Esophagus (tissue), 2 donors: Measurements from ENCODE around the gene NR1D1. TPM values are rescaled to one million over a fixed set of nuclear protein-coding genes. Genes with fewer than 3 reads are reported as not detected.

Experiments
- H3K27ac ChIP-seq, 2 donors: one replicate each; pipeline ENCODE4 v1.5.1; 2013; ENCODE audit warnings: low read depth in 2 of 2, mild to moderate bottlenecking in 2 of 2, inconsistent platforms in 1 of 2, low read length in 1 of 2, moderate library complexity in 1 of 2
- H3K27me3 ChIP-seq, 2 donors: one replicate each; pipeline ENCODE4 v1.6.1; 2013; ENCODE audit warnings: low read length in 2 of 2, control low read depth in 1 of 2, mild to moderate bottlenecking in 1 of 2; ENCODE audit not compliant: insufficient read depth in 2 of 2, control insufficient read depth in 1 of 2
- H3K36me3 ChIP-seq, 2 donors: one replicate each; pipeline ENCODE4 v1.6.1; 2013; ENCODE audit warnings: low read length in 1 of 2; ENCODE audit not compliant: control insufficient read depth in 2 of 2, insufficient read depth in 2 of 2
- H3K4me1 ChIP-seq, 2 donors: one replicate each; pipeline ENCODE4 v1.6.1; 2013; ENCODE audit warnings: low read length in 1 of 2; ENCODE audit not compliant: control insufficient read depth in 2 of 2, insufficient read depth in 2 of 2
- H3K4me3 ChIP-seq, 2 donors: one replicate each; pipeline ENCODE4 v1.5.1; 2013; ENCODE audit warnings: low read length in 2 of 2, mild to moderate bottlenecking in 2 of 2, low read depth in 1 of 2, moderate library complexity in 1 of 2
- H3K9me3 ChIP-seq, 2 donors: one replicate each; pipeline ENCODE4 v1.6.1; 2013; ENCODE audit warnings: mild to moderate bottlenecking in 2 of 2, low read depth in 1 of 2, low read length in 1 of 2, moderate library complexity in 1 of 2; ENCODE audit not compliant: control insufficient read depth in 2 of 2, insufficient read depth in 1 of 2
- WGBS, 2 donors: extraction: QIAGEN DNeasy Blood & Tissue Kit; methylation state at CpG; one replicate each; pipeline ENCODE4 v1.1.7; 2013; 5-methylcytosine and 5-hydroxymethylcytosine counted together
- polyA plus RNA-seq, 2 donors: library from polyadenylated mRNA; stranded (reverse); fragments of 200-250 nt; gene quantifications; one replicate each; pipeline ENCODE4 v1.2.3, GENCODE V29; 2013
- donor health status: healthy with polysubstance abuse.
- donor health status: Bipolar disorder and iron deficiency.

Gene NR1D1
- polyA plus RNA-seq, 2 donors, result 23.6 to 24.6 TPM

GRCh38 chr17:40092581-40092980 lies 7.8 kb downstream of the NR1D1 start:
- Histone ChIP-seq H3K27me3 (no peaks in the 10 kb centered on the region), H3K27ac (no peak overlapping the region), H3K36me3 (peaks cover 26 to 58% of the 10 kb centered on the region in 2 donors), H3K9me3 (no peaks in the 10 kb centered on the region), H3K4me1 (peaks cover 13 to 23% of the 10 kb centered on the region in 2 donors), H3K4me3 (no peak overlapping the region)
- 36 to 40% methylated on average over 3 of the region's 3 CpGs for WGBS, 2 donors

- Histone ChIP-seq H3K4me1 (peaks cover 10 to 18% of the 10 kb centered on the region in 2 donors), H3K4me3 (no peak overlapping the region), H3K36me3 (peaks cover 29 to 60% of the 10 kb centered on the region in 2 donors), H3K9me3 (no peaks in the 10 kb centered on the region), H3K27me3 (no peaks in the 10 kb centered on the region), H3K27ac (peak overlapping the region; percentile 26 to 57)
- 53 to 57% methylated on average over 17 to 18 of the region's 18 CpGs for WGBS, 2 donors
Measured at GRCh38 chr17:40091691-40092397, 8.5 kb downstream of the NR1D1 start.

GRCh38 chr17:40090237-40091119 lies 9.9 kb downstream of the NR1D1 start:
- no peaks in the 10 kb centered on the region for H3K27me3 ChIP-seq
- WGBS, 2 donors, result 71 to 73% methylated on average over 14 of the region's 14 CpGs

DNA sequence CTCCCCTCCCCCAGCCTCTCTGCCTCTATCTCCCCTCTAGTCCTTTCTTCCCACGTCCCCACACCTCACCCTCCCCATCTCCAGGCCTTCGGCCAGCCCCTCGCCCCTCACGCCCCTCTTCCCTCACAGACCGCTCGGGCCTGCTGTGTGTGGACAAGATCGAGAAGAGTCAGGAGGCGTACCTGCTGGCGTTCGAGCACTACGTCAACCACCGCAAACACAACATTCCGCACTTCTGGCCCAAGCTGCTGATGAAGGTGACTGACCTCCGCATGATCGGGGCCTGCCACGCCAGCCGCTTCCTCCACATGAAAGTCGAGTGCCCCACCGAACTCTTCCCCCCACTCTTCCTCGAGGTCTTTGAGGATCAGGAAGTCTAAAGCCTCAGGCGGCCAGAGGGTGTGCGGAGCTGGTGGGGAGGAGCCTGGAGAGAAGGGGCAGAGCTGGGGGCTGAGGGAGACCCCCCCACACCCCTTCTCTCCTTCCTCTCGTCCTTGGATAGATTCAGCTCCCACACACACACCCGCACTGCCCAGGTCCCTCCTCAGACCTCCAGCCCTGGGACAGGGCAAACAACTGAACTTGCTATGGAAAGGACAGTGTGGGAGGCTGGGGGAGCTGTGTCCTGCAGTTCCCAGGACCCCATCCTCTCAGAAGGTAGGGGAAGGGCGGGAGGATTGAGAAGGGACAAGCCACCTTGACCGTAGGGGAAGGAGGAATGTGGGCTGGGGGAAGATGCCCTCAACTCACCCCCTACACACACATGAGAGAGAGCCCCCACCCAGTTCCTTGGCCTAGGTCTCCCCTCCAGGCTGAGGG lies 11.1 kb downstream of the NR1D1 start:
- H3K36me3 ChIP-seq, result peaks cover 26 to 52% of the 10 kb centered on the region in 2 donors
- no peak overlapping the region for H3K4me3 ChIP-seq
- 84% methylated on average over 26 of the region's 26 CpGs for WGBS, 2 donors
- H3K27me3 ChIP-seq, result no peaks in the 10 kb centered on the region
- no peaks in the 10 kb centered on the region for H3K9me3 ChIP-seq
- H3K27ac ChIP-seq, result peak overlapping the region; percentile 24 to 38
- H3K4me1 ChIP-seq, result peaks cover 6 to 8% of the 10 kb centered on the region in 2 donors

More at GRCh38 chr17:40090237-40091119, 9.9 kb downstream of the NR1D1 start:
- Histone ChIP-seq H3K4me3 (no peak overlapping the region), H3K4me1 (peaks cover 8 to 12% of the 10 kb centered on the region in 2 donors), H3K36me3 (peaks cover 29 to 57% of the 10 kb centered on the region in 2 donors), H3K27ac (peak overlapping the region in 1 of 2 donors; percentile 53), H3K9me3 (no peaks in the 10 kb centered on the region)

DNA sequence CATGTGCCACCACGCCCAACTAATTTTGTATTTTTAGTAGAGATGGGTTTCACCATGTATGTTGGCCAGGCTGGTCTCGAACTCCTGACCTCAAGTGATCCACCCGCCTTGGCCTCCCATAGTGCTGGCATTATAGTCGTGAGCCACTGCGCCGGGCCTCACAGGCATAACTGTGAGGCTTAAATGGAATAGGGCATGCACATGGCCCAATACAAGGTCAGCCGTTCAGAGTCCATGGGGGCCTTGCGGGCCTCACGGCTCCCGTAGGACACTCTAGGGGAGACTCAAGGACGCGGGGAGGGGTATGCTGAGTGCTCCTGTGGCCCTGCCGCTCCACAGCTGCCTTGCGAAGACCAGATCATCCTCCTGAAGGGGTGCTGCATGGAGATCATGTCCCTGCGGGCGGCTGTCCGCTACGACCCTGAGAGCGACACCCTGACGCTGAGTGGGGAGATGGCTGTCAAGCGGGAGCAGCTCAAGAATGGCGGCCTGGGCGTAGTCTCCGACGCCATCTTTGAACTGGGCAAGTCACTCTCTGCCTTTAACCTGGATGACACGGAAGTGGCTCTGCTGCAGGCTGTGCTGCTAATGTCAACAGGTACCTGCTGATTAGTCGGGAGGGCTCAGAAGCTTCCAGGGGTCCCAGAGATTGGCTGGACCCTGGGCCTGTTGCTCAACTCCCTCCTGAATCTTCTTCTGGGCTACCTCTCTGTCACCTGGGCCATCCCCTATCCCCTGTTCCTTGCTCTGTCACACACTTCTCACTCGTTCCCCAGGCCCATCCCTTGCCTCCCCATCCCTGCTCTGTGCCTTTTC lies 12.3 kb downstream of the NR1D1 start:
- H3K4me1 ChIP-seq, result peaks cover 2 to 5% of the 10 kb centered on the region in 2 donors
- no peaks in the 10 kb centered on the region for H3K27me3 ChIP-seq
- H3K4me3 ChIP-seq, result no peak overlapping the region
- no peaks in the 10 kb centered on the region for H3K9me3 ChIP-seq
- WGBS, 2 donors, result 89 to 90% methylated on average over 28 of the region's 28 CpGs
- H3K27ac ChIP-seq, result no peak overlapping the region
- H3K36me3 ChIP-seq, result peaks cover 18 to 47% of the 10 kb centered on the region in 2 donors

- peaks cover 2 to 3% of the 10 kb centered on the region in 2 donors for H3K4me1 ChIP-seq
- H3K9me3 ChIP-seq, result no peaks in the 10 kb centered on the region
- no peak overlapping the region for H3K27ac ChIP-seq
- peaks cover 16 to 42% of the 10 kb centered on the region in 2 donors for H3K36me3 ChIP-seq
- 78 to 81% methylated on average over 6 of the region's 6 CpGs for WGBS, 2 donors
- no peaks in the 10 kb centered on the region for H3K27me3 ChIP-seq
- H3K4me3 ChIP-seq, result no peak overlapping the region
Measured at GRCh38 chr17:40087049-40087794, 13.2 kb downstream of the NR1D1 start.

GRCh38 chr17:40086150-40087044 lies 14.0 kb downstream of the NR1D1 start:
- H3K4me3 ChIP-seq, result no peak overlapping the region
- no peaks in the 10 kb centered on the region for H3K27me3 ChIP-seq
- H3K36me3 ChIP-seq, result peaks cover 16 to 42% of the 10 kb centered on the region in 2 donors
- H3K27ac ChIP-seq, result peak overlapping the region in 1 of 2 donors; percentile 40
- WGBS, 2 donors, result 60% methylated on average over 17 of the region's 17 CpGs
- no peaks in the 10 kb centered on the region for H3K4me1 ChIP-seq
- H3K9me3 ChIP-seq, result no peaks in the 10 kb centered on the region

DNA sequence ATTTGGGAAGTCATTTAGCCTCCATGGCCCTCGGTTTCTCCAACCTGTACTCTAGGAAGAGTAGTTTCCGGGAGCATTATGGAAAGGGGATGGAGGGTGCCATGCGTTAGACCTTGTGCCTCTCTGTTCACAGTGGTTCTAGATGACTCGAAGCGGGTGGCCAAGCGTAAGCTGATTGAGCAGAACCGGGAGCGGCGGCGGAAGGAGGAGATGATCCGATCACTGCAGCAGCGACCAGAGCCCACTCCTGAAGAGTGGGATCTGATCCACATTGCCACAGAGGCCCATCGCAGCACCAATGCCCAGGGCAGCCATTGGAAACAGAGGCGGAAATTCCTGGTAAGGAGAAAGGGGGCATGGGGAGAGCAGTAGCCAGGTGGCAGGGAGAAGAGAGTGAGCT lies 15.9 kb downstream of the NR1D1 start:
- no peaks in the 10 kb centered on the region for H3K9me3 ChIP-seq
- no peak overlapping the region for H3K27ac ChIP-seq
- H3K4me3 ChIP-seq, result no peak overlapping the region
- WGBS, 2 donors, result 93 to 94% methylated on average over 14 of the region's 14 CpGs
- H3K27me3 ChIP-seq, result no peaks in the 10 kb centered on the region
- H3K4me1 ChIP-seq, result no peaks in the 10 kb centered on the region
- peaks cover 16 to 38% of the 10 kb centered on the region in 2 donors for H3K36me3 ChIP-seq
